Lower leg skin (tissue), 3 donors: ENCODE measurements around the gene EPB41L4B.

Experiments used
- POLR2A ChIP-seq, 2 donors: fragments of 450-650 bp; IDR thresholded peaks; one replicate each; pipeline ENCODE4 v1.6.1; 2016 to 2017; ENCODE audit warnings: antibody characterized with exemption in 2 of 2, mild to moderate bottlenecking in 1 of 2, moderate library complexity in 1 of 2
- TF ChIP-seq, protein P1 (sequence below), 3 donors: fragments of 450-650 bp; IDR thresholded peaks; one replicate each; pipeline ENCODE4 v1.5.1; 2016; ENCODE audit warnings: antibody characterized with exemption in 3 of 3, mild to moderate bottlenecking in 3 of 3, moderate library complexity in 2 of 3

DNA sequence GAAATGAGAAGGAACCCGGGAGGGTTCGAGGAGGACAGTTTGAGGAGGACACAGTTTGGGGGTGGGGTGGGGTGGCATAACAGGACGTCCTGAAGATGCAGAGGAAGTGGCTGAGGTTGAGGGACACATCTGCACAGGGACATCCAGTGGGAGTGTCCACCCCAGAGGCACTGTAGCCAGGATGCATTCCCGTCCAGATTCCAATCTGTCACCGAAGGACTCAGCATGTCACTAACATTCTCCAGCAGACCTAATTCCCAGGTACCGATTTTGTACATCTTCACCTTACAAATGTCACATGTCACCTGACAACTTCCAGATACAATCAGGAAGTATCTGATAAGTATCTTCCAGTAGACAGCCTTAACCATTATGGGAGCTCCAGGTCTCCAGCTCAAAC lies 42.6 kb downstream of the EPB41L4B start:
- TF ChIP-seq, protein P1, sequence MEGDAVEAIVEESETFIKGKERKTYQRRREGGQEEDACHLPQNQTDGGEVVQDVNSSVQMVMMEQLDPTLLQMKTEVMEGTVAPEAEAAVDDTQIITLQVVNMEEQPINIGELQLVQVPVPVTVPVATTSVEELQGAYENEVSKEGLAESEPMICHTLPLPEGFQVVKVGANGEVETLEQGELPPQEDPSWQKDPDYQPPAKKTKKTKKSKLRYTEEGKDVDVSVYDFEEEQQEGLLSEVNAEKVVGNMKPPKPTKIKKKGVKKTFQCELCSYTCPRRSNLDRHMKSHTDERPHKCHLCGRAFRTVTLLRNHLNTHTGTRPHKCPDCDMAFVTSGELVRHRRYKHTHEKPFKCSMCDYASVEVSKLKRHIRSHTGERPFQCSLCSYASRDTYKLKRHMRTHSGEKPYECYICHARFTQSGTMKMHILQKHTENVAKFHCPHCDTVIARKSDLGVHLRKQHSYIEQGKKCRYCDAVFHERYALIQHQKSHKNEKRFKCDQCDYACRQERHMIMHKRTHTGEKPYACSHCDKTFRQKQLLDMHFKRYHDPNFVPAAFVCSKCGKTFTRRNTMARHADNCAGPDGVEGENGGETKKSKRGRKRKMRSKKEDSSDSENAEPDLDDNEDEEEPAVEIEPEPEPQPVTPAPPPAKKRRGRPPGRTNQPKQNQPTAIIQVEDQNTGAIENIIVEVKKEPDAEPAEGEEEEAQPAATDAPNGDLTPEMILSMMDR (IDR thresholded peaks at IDR 0.05) = no peak
- TF ChIP-seq POLR2A (IDR thresholded peaks at IDR 0.05) = no peak
